Middle frontal gyrus (tissue), 1 donor: Measurements from ENCODE around the gene MZF1.
"Not testable (repeated sequence)": the region's sequence is repeated elsewhere in the genome, so short reads cannot be mapped to it uniquely, and the experiment has no call there.

Experiments
- DNase-seq: peaks from one replicate; pipeline ENCODE4 v3.0.0-alpha.2; 2015; ENCODE audit warnings: low spot score; ENCODE audit errors: extremely low spot score

MZF1 gene

GRCh38 chr19:58542641-58543372, 30.3 kb downstream of the MZF1 start:
- DNase-seq: not testable (repeated sequence)

DNA sequence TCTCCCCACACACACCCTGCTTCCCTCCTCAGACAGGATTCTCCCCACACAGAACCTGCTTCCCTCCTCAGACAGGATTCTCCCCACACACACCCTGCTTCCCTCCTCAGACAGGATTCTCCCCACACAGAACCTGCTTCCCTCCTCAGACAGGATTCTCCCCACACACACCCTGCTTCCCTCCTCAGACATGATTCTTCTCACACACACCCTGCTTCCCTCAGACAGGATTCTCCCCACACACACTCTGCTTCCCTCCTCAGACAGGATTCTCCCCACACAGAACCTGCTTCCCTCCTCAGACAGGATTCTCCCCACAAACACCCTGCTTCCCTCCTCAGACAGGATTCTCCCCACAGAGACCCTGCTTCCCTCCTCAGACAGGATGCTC, 34.0 kb downstream of the MZF1 start:
- DNase-seq: not testable (repeated sequence)

DNA sequence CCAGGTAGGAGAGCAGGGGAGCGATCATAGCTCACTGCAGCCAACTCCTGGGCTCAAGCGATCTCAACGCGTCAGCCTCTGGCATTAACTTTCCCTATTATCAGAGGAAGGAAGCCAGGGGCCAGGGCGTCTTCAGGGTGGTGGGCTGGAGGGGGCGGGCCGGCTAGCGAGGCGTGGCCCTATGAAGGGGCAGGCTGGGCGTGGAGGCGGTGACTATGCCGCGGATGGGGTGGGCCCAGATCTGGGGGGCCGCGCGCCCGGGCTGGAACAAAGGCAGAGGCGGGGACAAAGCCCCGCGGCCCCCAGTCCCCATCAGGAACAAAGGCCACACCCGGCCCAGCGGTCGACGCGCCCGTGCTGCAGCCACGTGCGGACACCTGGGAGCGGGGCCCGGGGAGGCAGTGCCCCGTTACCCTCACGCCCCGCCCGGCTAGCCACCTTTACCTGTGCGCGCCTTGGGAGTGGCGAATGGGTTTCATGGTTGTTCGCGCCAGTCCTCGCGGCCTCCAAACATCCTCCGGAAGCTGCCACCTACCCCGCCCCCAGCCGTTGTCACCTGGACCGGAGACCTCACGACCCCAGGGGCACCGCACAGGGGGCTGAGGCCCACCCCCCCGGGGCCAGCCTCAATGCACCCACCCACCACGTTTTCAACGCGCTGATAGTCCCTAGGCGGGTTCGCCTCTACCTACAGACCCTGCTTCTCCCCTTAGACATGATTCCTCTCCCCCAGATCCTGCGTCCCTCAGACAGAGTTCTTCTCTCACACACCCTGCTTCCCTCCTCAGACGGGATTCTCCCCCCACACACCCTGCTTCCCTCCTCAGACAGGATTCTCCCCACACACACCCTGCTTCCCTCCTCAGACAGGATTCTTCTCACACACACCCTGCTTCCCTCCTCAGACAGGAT, 34.6 kb downstream of the MZF1 start:
- no peak for DNase-seq

DNA sequence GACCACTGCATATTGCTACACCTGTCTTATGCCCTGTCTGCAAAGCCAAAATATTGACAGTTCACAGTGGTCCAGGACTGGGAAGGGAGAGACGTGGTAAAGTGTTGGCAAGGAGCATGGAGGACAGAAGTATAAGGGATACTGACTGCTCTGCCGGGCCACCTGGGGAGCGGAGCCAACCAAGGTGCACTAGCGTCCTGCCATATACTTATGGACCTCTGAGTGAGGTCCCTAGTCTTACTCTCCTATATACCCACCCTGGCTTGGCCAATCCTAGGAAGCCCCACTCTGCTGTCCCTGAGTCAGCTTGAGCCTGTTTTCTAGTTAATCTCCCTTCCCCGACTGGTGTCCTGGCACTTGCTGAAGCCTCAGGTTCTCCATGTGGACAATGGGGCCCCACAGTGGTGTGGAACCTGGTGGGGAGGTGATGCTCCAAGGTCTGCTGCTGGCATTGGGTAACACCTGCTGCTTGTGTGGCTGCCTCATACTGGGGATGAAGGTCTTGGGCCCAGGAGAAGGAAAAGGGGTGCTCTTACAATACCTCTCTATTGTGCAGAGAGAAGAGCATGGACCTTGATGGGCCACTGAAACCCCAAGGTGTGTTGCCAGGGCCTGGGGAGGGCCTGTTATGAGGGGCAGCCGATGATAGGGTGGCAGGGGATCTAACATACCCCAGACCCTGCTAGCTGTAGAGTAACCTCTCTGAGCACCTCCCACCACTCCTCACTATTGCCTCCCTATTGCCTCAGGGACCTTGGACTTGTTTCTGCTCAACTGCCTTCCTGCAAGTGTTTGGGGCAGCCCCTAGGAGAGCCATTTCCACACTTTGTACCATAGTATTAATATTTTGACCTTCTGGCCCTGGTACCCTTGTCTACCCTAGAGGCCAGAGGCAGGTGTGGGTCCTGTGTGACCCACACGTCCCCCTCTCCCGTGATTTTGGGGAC, 36.0 kb downstream of the MZF1 start:
- DNase-seq: no peak

DNA sequence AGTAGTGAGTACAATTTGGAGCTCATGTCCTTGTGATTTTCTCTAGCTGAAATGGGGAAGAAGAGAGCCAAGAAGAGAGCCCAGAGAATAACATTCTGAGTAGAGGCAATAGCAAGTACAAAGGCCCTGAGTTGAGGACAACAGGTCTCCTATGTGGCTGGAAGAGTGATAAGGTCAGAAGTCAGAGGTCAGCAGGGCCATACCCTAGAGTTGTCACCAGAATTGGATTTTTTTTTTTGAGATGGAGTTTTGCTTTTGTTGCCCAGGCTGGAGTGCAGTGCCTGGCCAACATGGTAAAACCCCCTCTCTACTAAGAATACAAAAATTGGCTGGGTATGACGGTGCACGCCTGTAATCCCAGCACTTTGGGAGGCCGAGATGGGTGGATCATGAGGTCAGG, 37.3 kb downstream of the MZF1 start:
- DNase-seq: no peak

DNA sequence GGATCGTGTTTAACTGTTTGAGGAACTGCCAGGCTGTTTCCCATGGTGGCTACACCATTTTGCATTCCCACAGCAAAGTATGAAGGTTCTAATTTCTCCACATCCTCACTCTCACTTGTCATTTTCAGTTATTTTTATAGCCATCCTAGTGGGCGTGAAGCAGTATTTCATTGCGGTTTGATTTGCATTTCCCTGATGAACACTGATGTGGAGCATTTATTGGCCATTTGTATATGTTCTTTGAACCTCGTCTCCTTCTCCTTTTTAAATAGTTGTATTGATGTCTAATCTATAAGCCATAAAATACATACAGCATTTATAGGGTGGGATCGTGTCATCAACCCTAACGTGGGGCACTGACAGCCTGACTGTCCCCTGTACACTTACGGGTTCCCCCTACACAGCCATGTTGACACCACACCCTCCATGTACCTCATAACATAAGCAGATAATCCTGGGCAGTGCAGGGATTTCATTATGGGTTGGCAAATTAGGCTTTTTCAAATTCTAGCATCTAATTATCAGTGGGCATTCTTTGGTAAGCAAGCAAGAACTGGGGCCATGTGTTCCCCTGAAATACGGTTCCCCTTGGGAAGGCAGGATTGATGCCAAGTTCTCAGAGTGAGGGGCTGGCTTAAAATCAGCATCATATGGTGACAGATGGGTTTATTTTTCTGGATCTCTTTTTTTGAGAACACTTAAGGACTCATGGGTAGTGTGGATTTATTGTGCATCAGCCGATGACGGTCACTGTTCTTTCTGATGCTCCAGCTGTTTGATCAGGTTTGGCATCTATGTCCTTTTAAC, 41.9 kb downstream of the MZF1 start:
- no peak for DNase-seq

GRCh38 chr19:58529405-58529804, 43.7 kb downstream of the MZF1 start:
- DNase-seq: no peak

GRCh38 chr19:58522709-58523108, 50.4 kb downstream of the MZF1 start:
- no peak for DNase-seq

GRCh38 chr19:58521651-58522050, 51.5 kb downstream of the MZF1 start:
- no peak for DNase-seq

DNA sequence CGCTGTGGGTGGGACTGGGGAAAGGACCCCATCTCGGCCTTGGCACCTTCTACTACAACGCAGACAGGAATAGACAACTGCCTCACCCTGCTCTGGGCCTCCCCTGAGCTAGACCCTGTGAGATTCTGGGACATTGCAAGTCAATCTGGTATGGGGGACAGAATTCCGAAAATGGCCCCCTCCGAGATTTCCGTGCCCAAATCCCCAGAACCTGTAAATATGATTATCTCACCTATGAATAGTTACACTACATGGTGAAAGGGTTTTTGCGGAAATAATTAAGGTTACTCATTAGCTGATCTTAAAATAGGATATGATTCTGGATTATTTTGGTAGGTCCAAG, 52.9 kb downstream of the MZF1 start:
- DNase-seq: no peak

GRCh38 chr19:58519355-58520256, 53.5 kb downstream of the MZF1 start, which contains the start of gene ZBTB45:
Gene ZBTB45, minus strand, starts transcription at chr19:58519810. Its CDS starts 2,137 bp downstream, at chr19:58517673.
- DNase-seq: peak; percentile 89

DNA sequence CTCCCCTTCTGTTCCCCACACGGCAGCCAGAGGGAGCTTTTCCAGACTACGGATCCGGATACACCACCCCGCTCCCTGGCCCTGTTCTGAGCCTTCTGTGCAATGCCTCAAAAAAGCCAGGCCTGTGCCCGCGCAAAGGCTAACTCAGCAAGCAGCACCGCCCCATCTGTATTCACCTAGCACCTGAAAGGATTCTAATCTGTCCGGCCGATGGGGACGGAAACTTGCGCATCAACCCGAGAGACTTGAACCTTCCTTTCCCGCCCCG, 54.1 kb downstream of the MZF1 start:
- DNase-seq: peak; percentile 31

- DNase-seq: no peak
Observed at GRCh38 chr19:58518256-58519086, 54.7 kb downstream of the MZF1 start.

DNA sequence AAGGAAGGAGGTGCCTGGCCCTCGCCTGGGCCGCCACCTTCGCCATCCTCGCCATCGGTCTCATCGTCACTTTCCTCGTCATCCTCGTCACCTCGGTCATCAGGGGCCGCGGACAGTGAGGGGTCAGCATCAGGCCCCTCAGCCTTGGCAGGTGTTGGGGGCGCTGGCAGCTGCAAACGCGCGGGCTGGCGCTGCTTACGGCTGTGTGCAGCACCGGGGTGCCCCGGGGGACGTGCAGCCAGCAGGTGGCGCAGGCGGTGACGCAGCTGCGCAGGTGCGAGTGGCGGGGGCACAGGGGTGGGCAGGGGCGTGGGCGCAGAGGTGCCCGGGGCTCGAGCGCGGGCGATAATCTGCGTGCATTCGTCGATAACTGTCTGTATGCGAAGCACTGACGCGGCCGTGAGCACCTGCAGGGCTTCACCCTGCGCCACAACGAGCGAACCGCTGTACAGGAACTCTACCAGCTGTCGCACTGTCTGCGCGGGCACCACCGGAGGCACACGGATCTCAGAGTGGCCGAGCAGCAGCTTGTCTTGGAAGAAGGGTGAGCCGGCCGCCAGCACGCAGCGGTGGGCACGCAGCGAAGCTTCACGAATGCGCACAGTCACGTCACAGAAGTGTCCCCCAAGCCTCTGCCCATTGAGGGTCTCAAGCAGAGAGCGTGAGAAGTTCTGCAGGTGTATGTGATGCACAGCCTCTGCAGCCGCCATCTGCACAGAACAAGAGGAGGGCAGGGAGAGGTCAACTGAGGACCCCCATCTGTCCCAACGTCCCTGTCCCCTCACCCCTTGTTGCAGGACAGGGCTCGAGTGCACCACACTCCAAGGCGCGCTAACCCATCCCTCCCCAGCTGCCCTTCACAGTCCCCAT, 55.9 kb downstream of the MZF1 start:
- no peak for DNase-seq

DNA sequence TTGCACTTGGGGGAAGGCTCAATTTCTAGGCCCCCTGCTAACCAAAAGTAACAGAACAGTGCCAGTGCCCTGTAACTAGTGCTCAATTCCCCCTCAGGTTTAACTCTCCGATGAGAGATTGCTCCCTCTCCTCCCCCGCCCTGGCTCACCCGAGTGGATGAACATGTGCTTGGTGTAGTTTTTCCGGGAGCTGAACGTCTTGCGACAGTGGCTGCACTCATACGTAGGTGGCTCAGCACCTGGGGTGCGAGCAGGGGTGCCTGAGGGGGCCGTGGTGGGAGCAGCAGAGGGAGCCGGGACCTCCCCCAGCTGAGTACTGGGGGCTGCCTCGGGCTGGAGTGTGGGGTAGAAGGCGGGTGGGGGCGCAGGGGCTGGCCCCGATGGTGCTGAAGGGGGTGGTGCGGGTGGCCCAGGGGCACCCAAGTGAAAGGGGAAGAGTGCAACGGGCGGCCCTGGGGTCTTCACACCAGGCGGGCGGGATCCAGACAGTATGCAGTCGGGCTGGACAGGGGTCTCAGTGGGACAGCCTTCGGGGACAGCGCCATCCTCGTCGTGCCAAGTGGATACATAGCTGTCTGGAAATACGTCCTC, 56.8 kb downstream of the MZF1 start:
- no peak for DNase-seq

DNA sequence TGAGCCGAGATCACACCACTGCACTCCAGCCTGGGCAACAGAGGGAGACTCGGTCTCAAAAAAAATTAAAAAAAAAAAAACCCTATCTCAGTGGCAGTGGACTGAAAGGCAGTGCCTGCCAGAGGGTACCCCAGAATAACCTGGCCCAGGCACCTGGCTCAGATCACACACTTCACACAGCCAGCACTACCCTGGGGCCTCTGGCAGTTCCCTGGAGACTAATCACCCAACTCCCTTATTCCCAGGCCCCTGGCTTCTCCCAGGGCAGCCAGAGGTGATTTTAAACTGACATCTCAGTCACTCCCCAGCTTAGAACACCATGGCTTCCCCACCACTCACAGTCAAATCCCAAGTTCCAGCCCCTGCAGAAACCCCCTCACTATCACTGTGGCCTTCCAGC, 57.9 kb downstream of the MZF1 start:
- DNase-seq: no peak

GRCh38 chr19:58514564-58515022, 58.5 kb downstream of the MZF1 start:
- no peak for DNase-seq
